Umbilical cord (tissue), 2 donors: Measurements from ENCODE around the gene PLPP7. TPM values are rescaled to one million over a fixed set of nuclear protein-coding genes. Genes with fewer than 3 reads are reported as not detected.
A peak's percentile ranks its signal among the peaks of the same experiment; 100 is the strongest.
"Not testable (repeated sequence)": the region's sequence is repeated elsewhere in the genome, so short reads cannot be mapped to it uniquely, and the experiment has no call there.

ENCODE experiments used
- DNase-seq: peaks from one replicate; pipeline ENCODE4 v3.0.0-alpha.2; 2015; ENCODE audit warnings: low spot score
- total RNA-seq: library from RNA; depleted of rRNA; stranded (reverse); fragments of >200 nt; gene quantifications from one replicate; pipeline ENCODE4 v1.2.3, GENCODE V29; 2014; ENCODE audit warnings: low replicate concordance; ENCODE audit not compliant: insufficient read depth

Gene PLPP7
- total RNA-seq = 9.6 TPM

- peak; percentile 57 for DNase-seq
These were observed at the start of gene PLPP7 for GRCh38 chr9:131289301-131290035. TSS of gene PLPP7 (plus strand) at chr9:131289723. CDS start at chr9:131289998, 275 bp downstream.

GRCh38 chr9:131240047-131240921 lies 49.2 kb upstream of the PLPP7 start:
- no peak for DNase-seq

GRCh38 chr9:131244331-131244730 lies 45.2 kb upstream of the PLPP7 start:
- DNase-seq = not testable (repeated sequence)

- no peak for DNase-seq
These were observed 42.9 kb upstream of the PLPP7 start for GRCh38 chr9:131246618-131247017.

- no peak for DNase-seq
These were observed 37.4 kb upstream of the PLPP7 start for GRCh38 chr9:131252120-131252519.

GRCh38 chr9:131253891-131254491 lies 35.5 kb upstream of the PLPP7 start:
- peak; percentile 85 for DNase-seq

GRCh38 chr9:131254626-131255025 lies 34.9 kb upstream of the PLPP7 start:
- no peak for DNase-seq

GRCh38 chr9:131255676-131256197 lies 33.8 kb upstream of the PLPP7 start:
- no peak for DNase-seq

GRCh38 chr9:131257266-131258025 lies 32.1 kb upstream of the PLPP7 start:
- DNase-seq = no peak

GRCh38 chr9:131258186-131258585 lies 31.3 kb upstream of the PLPP7 start:
- DNase-seq = peak; percentile 64

- no peak for DNase-seq
These were observed 30.7 kb upstream of the PLPP7 start for GRCh38 chr9:131258698-131259431.

- DNase-seq = no peak
These were observed 30.1 kb upstream of the PLPP7 start for GRCh38 chr9:131259432-131259898.

- DNase-seq = no peak
These were observed 29.5 kb upstream of the PLPP7 start for GRCh38 chr9:131259916-131260597.

- DNase-seq = no peak
These were observed 28.6 kb upstream of the PLPP7 start for GRCh38 chr9:131260751-131261452.

- DNase-seq = no peak
These were observed 27.0 kb upstream of the PLPP7 start for GRCh38 chr9:131262327-131263032.

- DNase-seq = not testable (repeated sequence)
These were observed 26.5 kb upstream of the PLPP7 start for GRCh38 chr9:131263033-131263343.

GRCh38 chr9:131263701-131264100 lies 25.8 kb upstream of the PLPP7 start:
- DNase-seq = no peak

- no peak for DNase-seq
These were observed 25.3 kb upstream of the PLPP7 start for GRCh38 chr9:131264231-131264630.
